GM21529 (cell line): Measurements from ENCODE around the gene OR5H1.
"Not testable (repeated sequence)": the region's sequence is repeated elsewhere in the genome, so short reads cannot be mapped to it uniquely, and the experiment has no call there.

ENCODE experiments used
- ATAC-seq: cut with Tn5 transposase; IDR thresholded peaks from one replicate; pipeline ENCODE4 v1.9.1; 2021; ENCODE audit not compliant: unreplicated experiment

Gene OR5H1

DNA sequence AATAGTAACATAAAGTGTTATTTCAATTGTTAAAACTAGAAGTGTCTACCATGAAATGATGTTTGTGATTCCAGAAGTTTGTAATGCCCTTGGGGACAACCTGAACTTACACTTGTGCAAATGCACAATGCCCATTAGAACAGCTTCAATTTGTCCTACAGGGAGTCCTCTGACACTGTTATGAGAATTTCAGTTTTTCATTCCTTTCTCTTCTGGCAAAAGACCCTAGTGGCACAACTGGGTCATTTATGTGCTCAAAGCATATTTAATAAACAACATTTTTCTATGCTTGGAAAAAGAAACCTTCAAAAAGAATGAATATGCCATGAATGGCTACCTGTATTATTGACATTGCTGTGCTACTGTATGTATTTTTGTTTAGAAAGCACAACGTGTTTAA lies at the start of gene OR5H1:
OR5H1 (plus strand) TSS at position 301 of the 400 bp plus-strand sequence. CDS start 1,977 bp downstream, outside the sequence.
- ATAC-seq: no peak

DNA sequence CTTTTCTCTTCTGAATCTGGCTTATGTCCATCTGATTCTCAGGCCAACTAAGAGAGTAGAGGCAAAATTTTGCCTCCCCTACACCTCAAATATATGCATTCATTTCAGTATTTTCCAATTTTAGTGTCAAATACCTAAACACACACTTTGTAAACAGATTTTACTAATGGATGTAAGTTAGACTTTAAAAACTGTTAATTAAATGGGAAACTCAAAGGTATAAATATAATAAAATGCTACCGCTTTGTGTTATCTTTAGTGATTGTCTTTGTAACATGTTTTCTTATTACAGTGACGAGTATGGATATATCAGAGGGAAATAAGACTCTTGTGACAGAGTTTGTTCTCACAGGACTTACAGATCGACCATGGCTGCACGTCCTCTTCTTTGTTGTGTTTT lies 43.6 kb upstream of the OR5H1 start, which contains the start of gene OR5AC2:
OR5AC2 (plus strand) TSS at position 301 of the 400 bp plus-strand sequence; CDS start at position 301, 0 bp downstream.
- ATAC-seq: no peak

DNA sequence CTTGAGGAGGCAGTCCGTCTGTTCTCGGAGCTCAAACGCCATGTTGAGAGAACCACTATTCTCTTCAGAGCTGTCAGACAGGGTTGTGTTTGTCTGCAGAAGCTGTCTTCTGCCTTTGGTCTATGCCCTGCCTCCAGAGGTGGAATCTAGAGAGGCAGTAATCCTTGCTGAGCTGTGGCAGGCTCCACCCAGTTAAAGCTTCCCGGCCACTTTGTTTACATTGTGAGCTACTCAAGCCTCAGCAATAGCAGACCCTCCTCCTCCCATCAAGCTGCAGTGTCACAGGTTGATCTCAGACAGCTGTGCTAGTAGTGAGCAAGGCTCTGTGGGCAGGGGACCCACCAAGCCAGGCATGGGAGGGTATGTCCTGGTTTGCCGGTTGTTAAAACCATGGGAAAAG lies 34.6 kb upstream of the OR5H1 start:
- ATAC-seq: no peak

DNA sequence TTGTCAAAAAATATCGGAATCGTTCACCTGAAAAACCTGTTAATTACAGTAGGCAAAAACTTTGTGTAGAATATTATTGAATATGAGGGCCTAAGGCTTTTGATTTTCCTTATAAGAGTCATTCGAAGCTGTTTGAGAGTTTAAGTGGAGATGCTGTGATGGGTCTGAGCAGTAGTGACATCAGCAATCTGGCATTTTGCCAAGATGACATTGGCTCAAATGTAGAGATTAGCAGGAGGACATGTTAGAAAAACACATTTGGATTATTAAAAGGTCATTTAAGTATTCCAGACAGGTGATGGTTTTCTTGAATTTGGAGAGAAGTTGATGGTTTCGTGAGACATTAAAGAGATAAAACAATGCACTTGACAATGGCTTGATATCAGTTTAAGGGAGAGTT lies 30.7 kb upstream of the OR5H1 start:
- no peak for ATAC-seq

DNA sequence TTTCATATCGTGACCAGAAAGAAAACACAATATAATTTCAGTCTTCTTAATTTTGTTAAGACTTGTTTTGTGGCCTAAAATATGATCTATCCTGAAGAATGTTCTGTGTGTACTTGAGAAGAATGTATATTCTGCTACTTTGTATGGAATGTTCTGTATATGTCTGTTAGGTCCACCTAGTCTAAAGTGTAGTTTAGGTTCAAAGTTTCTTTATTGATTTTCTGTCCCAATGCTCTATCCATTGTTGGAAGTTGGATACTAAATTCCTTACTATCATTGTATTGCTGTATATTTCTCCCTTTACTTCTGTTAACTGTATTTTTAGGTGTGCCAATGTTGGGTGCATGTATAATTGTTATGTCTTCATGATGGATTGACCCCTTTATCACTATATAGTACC lies 22.4 kb upstream of the OR5H1 start:
- no peak for ATAC-seq

DNA sequence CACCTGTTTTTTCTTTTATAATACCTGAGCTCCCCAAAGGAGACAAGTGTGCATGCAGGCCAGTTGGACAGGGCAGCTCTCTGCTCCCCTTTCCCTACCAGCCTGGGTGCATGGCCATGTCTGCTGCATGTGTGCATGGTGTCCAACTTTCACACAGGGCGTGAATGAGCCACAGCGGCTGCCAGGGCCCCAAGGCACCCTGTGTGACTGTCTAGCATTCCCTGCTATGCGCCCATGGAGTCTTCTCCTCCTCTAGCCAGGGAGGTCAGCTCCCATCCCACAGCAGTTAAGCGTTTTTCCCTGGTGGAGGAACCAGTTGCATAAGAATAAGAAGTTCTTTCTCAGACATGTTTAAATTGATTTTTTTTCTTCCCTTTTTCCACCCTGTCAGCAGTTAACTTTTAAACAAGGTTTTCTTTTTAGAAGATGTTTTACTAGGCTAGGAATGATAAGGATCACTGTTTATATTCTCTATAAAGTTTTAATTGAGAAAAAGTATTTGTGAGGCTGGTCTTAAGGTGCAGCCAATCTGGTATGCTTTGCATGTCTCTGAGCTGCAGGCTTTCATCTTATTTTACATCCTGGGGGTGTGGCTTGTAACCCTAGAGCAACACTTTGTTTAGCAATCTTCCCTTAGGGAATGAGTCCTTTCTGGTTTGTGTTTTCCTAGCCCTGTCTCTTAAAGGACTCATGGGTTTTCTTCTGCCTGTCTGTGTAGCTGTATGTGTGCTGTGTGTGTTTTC lies 20.5 kb upstream of the OR5H1 start:
- no peak for ATAC-seq

DNA sequence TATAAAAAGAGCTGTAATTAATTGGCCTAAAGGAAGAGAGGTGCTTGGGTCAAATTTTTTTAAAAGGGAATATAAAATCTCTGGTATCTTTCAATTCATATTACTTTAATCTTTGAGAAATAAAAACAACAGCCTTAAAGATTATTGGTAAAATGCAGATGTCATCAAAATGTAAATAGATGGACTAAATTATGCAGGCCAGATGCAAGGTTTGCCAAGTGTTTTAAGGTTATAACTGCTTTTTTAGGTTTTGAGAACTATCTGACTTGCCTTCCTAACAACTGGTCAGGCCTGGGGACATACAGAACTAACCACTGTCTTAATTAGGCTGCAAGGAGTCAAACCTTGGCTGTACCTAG lies 20.0 kb upstream of the OR5H1 start:
- no peak for ATAC-seq

DNA sequence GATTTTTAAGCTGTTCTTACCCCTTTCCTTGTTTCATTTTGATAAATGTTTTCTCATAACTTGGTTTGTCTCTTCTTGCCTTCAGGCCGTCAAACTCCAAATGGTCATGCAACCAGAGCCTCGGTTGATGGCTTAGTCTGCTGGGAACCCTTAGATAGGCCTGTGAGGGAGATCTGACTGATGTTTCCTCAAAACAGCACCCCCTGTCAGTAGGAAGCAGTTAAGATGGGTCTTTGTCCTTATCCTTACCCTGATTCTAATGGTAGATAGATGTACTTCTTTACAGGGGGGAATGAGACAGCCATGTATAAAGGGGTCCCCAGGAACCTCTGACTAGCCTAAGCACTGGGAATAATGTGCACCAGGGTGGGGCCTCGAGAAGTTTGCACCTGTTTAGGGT lies 16.3 kb upstream of the OR5H1 start:
- ATAC-seq: no peak

DNA sequence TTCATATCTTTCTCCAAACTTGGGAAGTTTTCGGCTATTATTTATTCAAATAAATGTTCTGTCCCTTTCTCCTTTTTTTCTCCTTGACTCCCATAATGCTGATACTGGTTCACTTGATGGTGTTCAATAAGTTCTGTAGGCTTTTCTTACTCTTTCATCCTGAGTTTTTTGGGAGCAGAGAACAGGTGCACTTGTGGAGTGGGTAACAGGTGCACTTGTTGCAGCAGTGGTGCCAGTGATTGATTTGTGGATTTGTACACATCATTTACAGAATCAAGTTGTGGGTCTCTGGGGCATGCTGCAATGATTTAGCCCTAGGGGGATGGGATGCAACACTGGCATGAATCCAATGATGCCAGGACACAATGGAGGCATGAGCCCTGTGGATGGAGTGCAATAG lies 14.8 kb upstream of the OR5H1 start:
- no peak for ATAC-seq

DNA sequence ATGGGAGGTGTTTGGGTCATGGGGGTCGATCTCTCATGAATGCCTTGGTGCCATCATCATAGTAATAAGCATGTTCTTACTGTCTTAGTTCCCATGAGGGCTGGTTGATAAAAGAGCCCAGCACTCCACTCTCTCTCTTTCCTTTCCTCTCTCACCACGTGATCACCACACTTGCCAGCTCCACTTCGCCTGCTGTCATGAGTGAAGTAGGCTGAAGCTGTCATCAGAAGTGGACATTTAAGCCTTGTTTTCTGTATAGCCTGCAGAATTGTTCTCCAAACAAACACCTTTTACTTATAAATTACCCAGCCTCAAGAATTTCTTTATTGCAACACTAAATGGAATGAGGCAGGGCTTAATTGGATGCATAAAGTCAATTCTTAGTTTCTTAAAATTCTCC lies 6.1 kb downstream of the OR5H1 start:
- ATAC-seq: no peak

DNA sequence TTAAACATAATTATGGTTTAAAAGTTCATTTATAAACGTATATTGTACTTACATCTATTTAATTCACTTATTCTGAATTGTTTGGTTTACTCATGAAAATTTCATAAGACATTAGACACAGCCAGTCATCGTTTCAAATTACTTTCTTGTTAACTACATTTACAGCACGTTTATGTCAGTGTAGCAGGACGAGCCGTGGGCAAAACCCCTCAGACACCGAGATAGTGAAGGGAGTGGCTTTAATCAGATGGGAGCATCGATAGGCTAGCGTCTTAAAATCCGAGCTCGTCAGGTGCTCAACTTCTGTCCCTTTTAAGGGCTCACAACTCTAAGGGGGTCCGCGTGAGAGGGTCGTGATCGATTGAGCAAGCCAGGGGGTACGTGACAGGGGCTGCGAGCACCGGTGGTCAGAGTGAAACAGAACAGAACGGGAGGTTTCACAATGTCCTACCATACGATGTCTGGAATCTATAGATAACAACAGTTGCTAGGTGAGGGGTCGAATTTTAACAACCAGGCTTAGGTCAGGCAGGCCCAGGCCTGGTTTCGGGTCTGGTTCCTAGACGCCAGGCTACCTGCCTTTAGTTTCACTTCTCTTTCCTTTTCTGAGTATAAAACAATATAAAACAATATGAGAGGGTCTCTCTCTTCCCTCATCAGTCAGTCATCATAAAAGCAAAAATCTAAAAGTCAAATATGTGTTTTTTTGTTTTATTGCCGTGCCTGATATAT lies 7.5 kb downstream of the OR5H1 start:
- ATAC-seq: not testable (repeated sequence)

DNA sequence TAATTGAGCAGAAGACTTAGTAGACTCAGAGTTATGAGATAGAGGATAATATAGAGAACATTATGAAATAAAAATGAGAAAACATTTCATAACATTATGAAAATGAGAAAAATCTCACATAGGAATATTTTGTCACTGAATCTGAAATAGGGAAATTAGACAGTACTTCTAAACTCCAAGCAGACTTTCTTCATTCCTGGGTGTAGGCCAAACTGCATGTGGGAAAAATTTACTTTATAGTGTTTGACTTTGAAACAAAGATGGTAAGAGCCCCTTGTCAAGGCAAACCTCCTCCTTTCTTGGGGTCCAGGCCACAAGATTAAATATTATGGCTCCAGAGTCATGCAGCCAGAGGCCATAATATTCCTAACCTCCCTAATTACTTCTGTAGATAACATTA lies 10.0 kb downstream of the OR5H1 start:
- no peak for ATAC-seq

DNA sequence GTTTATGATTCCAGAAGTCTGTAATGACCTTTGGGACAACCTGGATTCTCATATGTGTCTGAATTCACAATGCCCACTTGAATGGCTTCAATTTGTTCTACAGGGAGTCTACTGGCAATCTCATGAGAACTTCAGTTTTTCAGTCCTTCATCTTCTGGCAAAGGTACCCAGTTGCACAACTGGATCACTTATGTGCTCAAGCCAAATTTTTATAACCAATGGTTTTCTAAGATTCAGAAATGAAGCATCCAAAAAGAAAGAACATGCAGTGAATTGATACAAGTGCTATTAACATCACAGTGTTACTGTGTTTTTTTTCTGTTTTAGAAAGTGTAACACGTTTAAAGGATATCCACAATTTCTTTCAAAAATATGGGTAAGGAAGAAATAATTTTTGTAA lies 16.7 kb downstream of the OR5H1 start, which contains the start of gene OR5H14:
OR5H14 (plus strand) TSS at position 301 of the 400 bp plus-strand sequence. CDS start 1,907 bp downstream, outside the sequence.
- ATAC-seq: no peak

DNA sequence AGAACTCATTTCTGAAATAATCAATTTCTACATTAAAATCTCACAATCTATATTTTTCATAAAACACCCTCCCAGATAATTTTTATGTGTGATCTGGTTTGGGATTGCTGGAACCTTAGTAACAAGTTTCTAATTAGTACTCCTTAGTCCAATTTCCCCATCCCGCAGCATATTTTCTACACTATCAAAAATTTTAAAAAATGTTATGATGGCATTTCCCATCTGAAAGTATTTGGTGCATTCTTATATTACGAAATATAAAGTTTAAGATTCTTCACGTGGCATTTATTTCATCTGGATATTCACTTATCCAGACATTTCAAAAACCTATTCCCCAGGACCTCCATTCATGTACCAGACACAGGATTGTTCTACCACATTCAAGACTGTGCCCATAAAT lies 18.2 kb downstream of the OR5H1 start:
- ATAC-seq: no peak

DNA sequence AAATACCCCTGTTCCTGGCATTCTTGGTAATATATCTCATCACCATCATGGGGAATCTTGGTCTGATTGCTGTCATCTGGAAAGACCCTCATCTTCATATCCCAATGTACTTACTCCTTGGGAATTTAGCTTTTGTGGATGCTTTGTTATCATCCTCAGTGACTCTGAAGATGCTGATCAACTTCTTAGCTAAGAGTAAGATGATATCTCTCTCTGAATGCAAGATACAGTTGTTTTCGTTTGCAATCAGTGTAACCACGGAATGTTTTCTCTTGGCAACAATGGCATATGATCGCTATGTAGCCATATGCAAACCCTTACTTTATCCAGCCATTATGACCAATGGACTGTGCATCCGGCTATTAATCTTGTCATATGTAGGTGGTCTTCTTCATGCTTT lies 18.9 kb downstream of the OR5H1 start:
- not testable (repeated sequence) for ATAC-seq

DNA sequence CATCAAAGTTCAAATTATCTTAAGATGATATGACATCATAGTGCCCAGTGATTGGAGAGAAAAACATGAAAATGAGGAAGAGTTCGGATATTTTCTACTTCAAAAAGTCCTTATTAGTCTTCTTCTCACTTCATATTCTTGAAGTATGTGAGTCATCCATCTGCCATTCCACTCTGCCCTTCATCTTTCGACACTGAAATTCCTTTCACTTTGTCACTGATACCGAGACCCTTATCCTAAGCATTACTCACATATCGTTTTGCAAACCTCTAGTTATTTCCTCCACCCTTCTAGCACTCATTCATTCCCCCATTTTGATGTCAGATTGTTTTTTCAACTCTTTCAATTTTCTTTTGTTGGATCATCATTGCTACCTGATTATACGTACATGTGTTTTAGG lies 20.7 kb downstream of the OR5H1 start:
- ATAC-seq: no peak

DNA sequence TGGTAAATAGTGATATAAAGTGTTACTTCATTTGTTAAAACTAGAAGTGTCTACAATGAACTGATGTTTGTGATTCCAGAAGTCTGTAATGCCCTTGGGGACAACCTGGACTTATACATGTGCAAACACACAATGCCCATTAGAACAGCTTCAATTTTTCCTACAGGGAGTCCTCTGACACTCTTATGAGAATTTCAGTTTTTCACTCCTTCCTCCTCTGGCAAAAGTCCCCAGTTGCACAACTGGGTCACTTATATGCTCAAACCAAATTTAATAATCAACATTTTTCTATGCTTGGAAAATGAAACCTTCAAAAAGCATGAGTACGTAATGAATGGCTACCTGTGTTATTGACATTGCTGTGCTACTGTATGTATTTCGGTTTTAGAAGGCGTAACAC lies 35.9 kb downstream of the OR5H1 start, which contains the start of gene OR5H15:
OR5H15 (plus strand) TSS at position 301 of the 400 bp plus-strand sequence. CDS start 2,004 bp downstream, outside the sequence.
- ATAC-seq: no peak

DNA sequence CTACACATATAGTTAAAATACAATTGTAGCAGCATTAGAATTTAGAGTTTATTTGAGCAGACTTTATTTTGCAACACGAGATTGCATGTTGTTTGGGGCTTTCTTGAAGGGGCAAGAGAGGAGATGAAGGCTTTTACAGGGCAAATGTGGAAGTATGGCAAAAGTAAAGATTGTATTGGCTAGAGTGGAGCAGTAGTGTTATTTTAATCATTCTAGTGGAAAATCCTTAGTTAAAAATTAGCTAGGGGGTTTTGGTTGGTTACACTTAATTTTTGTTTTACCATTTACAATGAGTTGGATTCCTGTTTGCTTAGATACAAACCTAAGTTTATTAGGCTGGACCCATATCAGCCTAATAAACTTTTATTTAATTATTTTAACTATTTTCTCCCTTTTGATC lies 40.5 kb downstream of the OR5H1 start:
- no peak for ATAC-seq

DNA sequence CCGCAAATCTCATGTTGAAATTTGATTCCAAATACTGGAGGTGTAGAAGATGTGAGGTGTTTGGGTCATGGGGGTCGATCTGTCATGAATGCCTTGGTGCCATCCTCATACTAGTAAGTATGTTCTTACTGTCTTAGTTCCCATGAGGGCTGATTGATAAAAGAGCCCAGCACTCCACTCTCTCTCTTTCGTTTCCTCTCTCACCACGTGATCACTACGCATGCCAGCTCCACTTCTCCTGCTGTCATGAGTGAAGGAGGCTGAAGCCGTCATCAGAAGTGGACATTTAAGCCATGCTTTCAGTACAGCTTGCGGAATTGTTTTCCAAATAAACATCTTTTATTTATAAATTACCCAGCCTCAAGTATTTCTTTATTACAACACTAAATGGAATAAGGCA lies 42.1 kb downstream of the OR5H1 start:
- no peak for ATAC-seq

DNA sequence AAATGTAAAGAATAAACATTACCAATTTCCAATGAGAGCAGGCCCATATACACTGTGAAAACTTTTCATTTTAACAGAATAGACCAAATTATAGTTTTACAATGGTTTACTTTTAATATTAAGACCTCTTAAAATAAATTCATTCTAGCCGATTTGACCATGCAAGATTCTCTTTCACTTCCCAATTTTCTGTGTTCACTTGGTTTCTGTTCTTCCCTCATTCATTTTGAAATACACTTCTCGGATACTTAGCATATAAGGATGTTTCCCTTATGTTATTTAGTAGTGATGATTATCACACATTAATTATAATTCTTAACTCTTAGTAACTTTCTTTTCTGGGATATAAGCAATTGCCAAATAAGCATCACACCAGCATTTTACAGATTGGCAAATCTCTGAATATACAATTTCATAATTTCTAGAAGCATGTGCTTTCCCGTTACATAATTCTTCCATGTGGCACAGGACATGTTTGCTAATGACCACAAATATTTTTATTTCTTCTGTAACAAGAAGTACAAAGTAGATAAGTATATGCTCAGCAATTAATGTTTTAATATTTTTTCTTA lies 49.9 kb downstream of the OR5H1 start:
- no peak for ATAC-seq

DNA sequence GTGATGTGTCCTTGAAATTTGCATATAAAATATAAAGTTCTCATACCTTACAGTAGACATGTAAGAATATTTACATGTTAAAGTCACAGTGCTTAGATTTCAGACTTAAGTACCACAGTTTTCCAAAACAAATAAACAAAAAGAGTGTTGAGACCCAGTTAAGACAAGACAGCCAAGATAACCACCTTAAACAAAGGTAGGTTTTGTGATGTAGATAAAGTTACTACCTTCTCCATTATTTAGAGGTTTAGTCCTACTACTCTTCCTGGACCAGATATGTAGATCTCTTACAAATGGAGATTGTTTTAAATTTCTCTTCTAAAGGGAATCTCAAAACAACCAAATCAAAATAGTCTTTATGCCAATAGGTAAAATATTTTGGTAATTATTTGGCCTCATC lies 51.7 kb downstream of the OR5H1 start:
- no peak for ATAC-seq

DNA sequence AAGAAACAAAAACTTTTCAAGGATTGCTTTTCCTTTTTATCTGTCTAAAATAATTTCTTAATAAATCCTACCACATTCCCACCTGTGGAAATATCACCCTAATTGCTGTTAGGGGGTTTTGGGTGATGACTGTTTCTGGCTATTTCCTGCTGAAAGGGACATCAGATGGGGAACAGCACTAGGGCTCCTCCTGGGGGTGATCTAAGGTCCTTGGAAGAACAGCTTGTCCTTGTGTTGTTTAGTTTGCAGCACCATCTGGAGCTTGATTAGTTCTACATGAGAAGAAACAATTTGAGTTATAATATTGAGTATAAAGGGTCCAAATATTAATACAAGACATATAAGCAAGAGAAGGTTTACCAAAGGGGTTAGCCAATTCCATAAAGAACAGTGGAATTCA lies 54.7 kb downstream of the OR5H1 start:
- ATAC-seq: no peak
